ENCODE measurements around the gene PCGF2.

Gene PCGF2

DNA sequence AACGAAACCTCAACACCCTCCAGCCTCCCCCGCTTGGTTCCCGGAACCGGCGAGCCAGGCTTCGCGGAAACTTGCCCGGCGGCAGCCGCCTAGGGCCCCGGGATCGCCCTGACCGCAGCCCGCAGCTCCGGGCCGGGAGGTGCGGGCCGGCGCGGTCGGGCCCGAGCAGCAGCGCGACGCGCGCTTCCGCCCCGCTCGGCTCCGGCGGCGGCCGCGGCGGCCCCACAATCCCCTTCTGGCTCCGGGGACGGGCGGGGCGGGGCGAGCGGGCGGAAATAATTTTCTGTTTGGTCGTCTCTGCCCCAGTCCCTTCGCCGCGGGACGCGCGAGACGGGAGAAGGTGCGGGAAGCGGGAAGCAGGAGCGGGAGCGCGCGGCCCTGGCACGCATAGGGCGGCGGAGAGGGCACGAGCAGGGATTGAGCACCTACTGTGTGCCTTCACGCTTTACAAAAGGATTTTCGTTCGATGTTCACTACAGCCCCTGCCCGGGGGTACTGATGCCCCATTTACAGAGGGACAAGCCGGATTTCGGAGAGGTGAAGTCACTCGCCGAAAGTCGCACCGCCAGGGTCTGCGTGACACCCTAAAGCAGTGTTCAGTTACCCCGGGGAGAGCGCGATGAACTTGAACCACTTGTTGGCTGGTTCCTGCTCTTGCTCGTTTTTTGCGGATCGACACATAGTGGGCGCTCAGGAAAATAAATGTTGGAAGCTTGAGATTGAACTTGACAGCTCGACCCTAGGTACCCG, 45.8 kb downstream of the PCGF2 start:
- peak; percentile 79 for DNase-seq

DNA sequence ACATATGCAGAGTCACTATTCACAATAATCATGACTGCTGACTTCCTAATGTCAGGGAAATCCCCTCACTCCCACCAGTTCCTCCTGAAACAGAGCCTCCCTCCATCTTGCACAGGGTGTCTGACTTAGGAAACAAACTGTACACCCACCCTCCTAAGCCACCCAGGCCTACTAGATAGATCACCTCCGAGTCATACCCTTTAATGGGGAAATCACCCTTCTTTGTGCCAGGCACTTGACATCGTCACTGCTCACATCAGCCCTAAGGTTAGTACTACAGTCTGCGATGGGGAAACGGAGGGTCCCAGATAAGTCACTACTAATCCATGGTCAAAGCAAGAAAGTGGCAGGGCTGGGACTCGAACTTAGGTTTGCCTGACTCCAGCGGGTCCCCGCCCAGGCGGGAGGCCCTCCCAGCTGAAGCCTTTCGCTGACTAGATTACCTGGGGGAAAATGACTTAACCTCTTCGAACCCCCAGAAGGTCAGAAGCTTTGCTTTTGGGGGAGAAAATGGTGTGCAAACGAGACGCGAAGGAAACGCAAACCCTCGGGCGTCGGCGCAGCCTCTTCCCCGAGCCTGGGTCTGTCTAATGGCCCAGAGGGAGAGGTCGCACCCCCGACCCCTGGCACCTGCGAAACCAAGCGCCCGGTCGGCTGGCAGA, 46.5 kb downstream of the PCGF2 start:
- DNase-seq = peak; percentile 71

GRCh38 chr17:38698760-38699159, 49.4 kb downstream of the PCGF2 start:
- DNase-seq = no peak

DNA sequence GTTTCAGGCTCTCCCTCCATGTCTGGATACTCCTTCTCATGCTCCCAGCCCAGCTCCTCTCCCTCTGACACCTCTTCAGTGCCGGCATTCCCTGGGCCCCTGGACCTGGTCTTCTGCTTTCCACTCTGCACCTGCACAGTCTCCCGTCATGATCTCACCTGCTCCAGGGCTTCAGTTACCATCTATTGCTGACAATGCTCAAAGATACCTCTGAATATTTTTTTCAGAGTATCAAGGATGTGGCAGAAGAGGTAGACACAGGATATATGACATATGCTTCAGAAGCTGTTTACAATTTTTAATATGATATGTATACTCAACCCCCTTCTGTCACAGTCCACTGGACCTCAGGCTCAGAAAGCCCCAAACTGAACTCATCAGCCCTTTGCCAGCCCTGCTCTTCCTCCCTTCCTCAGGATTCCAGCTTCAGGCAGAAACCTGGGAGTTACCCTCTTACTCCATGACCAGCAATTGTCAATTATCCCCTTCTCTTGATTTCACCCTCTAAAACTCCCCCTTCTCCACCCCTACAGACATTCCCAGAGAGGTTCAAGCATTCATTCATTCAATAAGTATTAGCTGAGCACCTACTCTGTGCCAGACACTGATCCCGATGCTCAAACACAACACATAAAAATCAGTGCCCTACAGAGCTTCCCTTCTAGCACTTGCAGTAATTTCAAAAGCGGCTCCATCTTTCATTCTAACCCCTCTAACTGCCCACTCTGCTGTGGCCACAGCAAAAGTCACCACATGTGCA, 50.9 kb downstream of the PCGF2 start:
- DNase-seq = no peak

DNA sequence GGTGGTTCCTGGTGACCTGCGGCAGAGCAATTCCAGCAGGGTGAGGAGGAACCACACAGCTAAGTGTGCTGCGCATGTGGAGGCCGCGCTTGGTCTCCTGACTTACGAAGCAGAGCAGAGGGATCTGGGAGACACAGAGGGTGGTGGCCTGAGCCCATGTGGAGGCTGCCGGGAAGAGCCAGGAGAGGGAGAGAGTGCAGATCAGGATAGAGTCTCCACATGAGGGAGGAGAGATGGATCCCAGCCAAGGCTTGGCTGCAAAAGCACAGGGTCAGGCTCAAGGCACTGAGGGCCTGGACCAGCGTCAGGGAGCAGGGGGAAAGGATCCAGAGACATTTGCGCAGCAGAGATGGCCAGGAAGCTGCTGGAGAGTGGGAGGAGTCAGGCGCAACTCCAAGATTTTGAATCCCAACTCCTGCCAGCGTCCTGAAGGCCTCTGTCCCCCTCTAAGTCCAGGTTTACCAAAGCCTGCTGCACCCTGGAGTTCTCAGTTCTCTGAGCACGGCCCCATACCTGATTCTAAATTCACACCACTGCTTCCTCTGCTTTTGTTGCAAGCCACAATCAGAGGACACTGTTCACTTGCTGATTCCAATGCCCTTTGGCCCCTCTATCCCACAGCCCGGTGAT, 54.3 kb downstream of the PCGF2 start:
- DNase-seq = no peak

- no peak for DNase-seq
These were observed 57.0 kb downstream of the PCGF2 start for GRCh38 chr17:38691154-38691553.

DNA sequence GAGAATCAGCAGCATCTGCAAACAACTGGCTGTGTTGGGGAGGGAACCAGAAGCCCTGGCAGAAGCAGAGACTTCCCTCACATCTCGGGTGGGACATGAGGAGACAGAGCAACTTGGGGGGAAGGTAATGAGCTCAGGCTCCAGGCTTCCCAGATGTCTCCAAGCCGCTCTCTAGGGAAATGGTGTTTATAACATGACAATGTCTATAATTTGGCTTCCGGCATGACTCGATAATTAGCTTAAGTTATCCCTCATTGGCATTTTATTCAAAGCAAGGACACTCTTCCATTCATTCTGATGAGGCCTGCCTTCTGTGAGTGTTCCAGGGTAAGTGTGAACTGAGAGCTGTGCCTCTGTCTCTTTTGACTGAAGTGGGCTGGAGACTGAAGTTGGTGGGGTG, 57.8 kb downstream of the PCGF2 start:
- DNase-seq = no peak

DNA sequence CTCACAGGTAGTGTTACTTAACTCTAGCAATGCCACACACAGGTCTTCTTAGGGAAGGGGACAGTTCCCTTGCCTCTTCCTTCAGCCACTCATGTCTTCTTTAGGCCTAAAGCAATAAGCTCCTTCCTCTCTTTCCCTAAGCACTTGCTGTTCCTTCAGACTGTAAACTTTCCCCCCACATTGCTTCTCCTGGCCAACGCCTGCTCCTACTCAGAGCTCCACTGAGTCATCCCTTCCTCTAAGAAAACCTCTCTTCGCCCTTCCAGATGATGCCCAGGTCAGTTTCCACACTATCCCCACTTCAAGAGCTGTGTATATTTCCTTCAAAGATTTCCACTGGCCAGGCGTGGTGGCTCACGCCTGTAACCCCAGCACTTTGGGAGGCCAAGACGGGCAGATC, 60.9 kb downstream of the PCGF2 start:
- DNase-seq = no peak

DNA sequence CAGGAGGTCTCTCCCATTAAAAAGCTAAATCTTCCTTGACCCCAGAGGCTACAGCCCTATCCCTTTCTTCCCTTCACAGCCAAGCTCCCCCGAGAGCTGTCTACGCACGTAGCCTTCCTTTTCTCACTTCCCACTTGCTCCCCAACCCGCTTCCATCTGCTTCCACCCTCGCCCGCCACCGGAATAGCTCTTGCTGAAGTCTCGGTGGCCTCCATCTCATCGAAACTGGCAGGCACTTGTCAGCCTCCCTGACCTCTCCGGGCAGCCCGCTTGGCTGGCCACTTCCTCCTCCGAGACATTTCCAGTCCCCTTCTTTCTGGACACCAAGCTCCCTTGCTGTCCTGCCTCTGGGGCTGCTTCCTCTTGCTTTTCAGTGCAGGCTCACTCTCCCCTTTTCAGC, 62.6 kb downstream of the PCGF2 start:
- no peak for DNase-seq

Data from central memory CD4-positive, alpha-beta T cell (primary cell).